Tibial nerve (tissue), 4 donors: Measurements from ENCODE around the gene RAB14. TPM values are rescaled to one million over a fixed set of nuclear protein-coding genes. Genes with fewer than 3 reads are reported as not detected.

Experiments used
- DNase-seq, 2 donors: peaks; one replicate each; pipeline ENCODE4 v3.0.0-alpha.2; 2019; ENCODE audit warnings: low spot score in 2 of 2
- H3K27ac ChIP-seq, 4 donors: fragments of 200-600 bp; sonication (generic) in 3 of 4; one replicate each; pipeline ENCODE4 v1.5.1; 2017 to 2019; ENCODE audit warnings: mild to moderate bottlenecking in 1 of 4
- H3K27me3 ChIP-seq, 2 donors: fragments of 200-600 bp; sonication (generic) in 1 of 2; one replicate each; pipeline versions ENCODE4 v1.5.1 to v1.6.0; 2017 to 2019
- H3K36me3 ChIP-seq, 3 donors: fragments of 200-600 bp; sonication (generic); one replicate each; pipeline ENCODE4 v1.5.1; 2018 to 2019
- H3K4me1 ChIP-seq, 4 donors: fragments of 200-600 bp; sonication (generic) in 3 of 4; one replicate each; pipeline ENCODE4 v1.5.1; 2017 to 2019
- H3K4me3 ChIP-seq, 4 donors: fragments of 200-600 bp; sonication (generic) in 3 of 4; one replicate each; pipeline ENCODE4 v1.5.1; 2017 to 2019; ENCODE audit warnings: mild to moderate bottlenecking in 1 of 4, moderate library complexity in 1 of 4
- H3K9me3 ChIP-seq, 4 donors: fragments of 200-600 bp; sonication (generic) in 3 of 4; one replicate each; pipeline ENCODE4 v1.5.1; 2017 to 2019
- CTCF ChIP-seq, 5 experiments: fragments of 200-600 bp in 3 of 5; fragments of 450-650 bp in 2 of 5; sonication (generic) in 3 of 5; IDR thresholded peaks; one replicate each; pipeline ENCODE4 v1.5.1; 2016 to 2019; ENCODE audit warnings: antibody characterized with exemption in 5 of 5, mild to moderate bottlenecking in 3 of 5, moderate library complexity in 2 of 5
- EP300 ChIP-seq, 2 donors: sonication (generic); formaldehyde crosslinking; IDR thresholded peaks; one replicate each; pipeline ENCODE4 v1.6.1; 2017; ENCODE audit warnings: antibody characterized with exemption in 2 of 2, mild to moderate bottlenecking in 1 of 2
- POLR2A ChIP-seq, 2 donors: fragments of 450-650 bp; IDR thresholded peaks; one replicate each; pipeline ENCODE4 v1.6.1; 2017; ENCODE audit warnings: antibody characterized with exemption in 2 of 2, mild to moderate bottlenecking in 2 of 2, moderate library complexity in 2 of 2
- WGBS, 2 donors: methylation state at CpG; one replicate each; pipeline ENCODE4 v1.1.5; 2018; 5-methylcytosine and 5-hydroxymethylcytosine counted together
- total RNA-seq, 4 donors: library from RNA; depleted of rRNA; stranded (reverse); fragments of >200 nt; gene quantifications; one replicate each; pipeline ENCODE4 v1.1.0, GENCODE V29; 2016

The RAB14 gene
- total RNA-seq, 4 donors from 2014 or later, result 36.3 to 45.4 (median 40.6) TPM

- H3K36me3 ChIP-seq, result peaks cover 0 to 98% (median 35%) of the 10 kb centered on the region in 3 donors
- DNase-seq, result no peak
- WGBS, 2 donors, result 88 to 94% methylated on average over 1 of the region's 1 CpG
- H3K4me3 ChIP-seq, result no peak overlapping the region
- no peak for TF ChIP-seq CTCF (IDR thresholded peaks at IDR 0.05)
- no peak for TF ChIP-seq EP300 (IDR thresholded peaks at IDR 0.05)
- TF ChIP-seq POLR2A (IDR thresholded peaks at IDR 0.05), result no peak
- H3K27me3 ChIP-seq, result no peaks in the 10 kb centered on the region
- no peak overlapping the region for H3K27ac ChIP-seq
- no peaks in the 10 kb centered on the region for H3K4me1 ChIP-seq
- no peaks in the 10 kb centered on the region for H3K9me3 ChIP-seq
Observed at GRCh38 chr9:121172726-121173487, 28.8 kb downstream of the RAB14 start.

GRCh38 chr9:121171236-121171635, 30.4 kb downstream of the RAB14 start:
- 88 to 89% methylated on average over 5 of the region's 5 CpGs for WGBS, 2 donors
- Histone ChIP-seq H3K27ac (no peak overlapping the region), H3K4me1 (no peaks in the 10 kb centered on the region), H3K9me3 (no peaks in the 10 kb centered on the region), H3K4me3 (no peak overlapping the region), H3K27me3 (no peaks in the 10 kb centered on the region), H3K36me3 (peaks cover 0 to 97% (median 35%) of the 10 kb centered on the region in 3 donors)
- DNase-seq, result no peak
- TF ChIP-seq POLR2A (IDR thresholded peaks at IDR 0.05) (no peak), CTCF (IDR thresholded peaks at IDR 0.05) (no peak), EP300 (IDR thresholded peaks at IDR 0.05) (no peak)

- DNase-seq, result peak in 1 of 2 donors; percentile 16
- WGBS, 2 donors, result 84 to 88% methylated on average over 2 to 3 of the region's 3 CpGs
- Histone ChIP-seq H3K27ac (no peak overlapping the region), H3K9me3 (no peaks in the 10 kb centered on the region), H3K4me1 (no peaks in the 10 kb centered on the region), H3K4me3 (no peak overlapping the region), H3K27me3 (no peaks in the 10 kb centered on the region), H3K36me3 (peaks cover 0 to 86% (median 29%) of the 10 kb centered on the region in 3 donors)
- TF ChIP-seq CTCF (IDR thresholded peaks at IDR 0.05) (peak in 4 of 5 experiments; percentile 9 to 21 (median 15)), EP300 (IDR thresholded peaks at IDR 0.05) (no peak), POLR2A (IDR thresholded peaks at IDR 0.05) (no peak)
Observed at GRCh38 chr9:121169094-121169601, 32.5 kb downstream of the RAB14 start.

- Histone ChIP-seq H3K27me3 (no peaks in the 10 kb centered on the region), H3K4me3 (no peak overlapping the region), H3K9me3 (no peaks in the 10 kb centered on the region), H3K4me1 (no peaks in the 10 kb centered on the region), H3K27ac (no peak overlapping the region), H3K36me3 (peaks cover 0 to 86% (median 20%) of the 10 kb centered on the region in 3 donors)
- DNase-seq, result no peak
- 90 to 92% methylated on average over 2 of the region's 2 CpGs for WGBS, 2 donors
- TF ChIP-seq POLR2A (IDR thresholded peaks at IDR 0.05) (no peak), CTCF (IDR thresholded peaks at IDR 0.05) (no peak), EP300 (IDR thresholded peaks at IDR 0.05) (no peak)
Observed at GRCh38 chr9:121168052-121168451, 33.6 kb downstream of the RAB14 start.

GRCh38 chr9:121160025-121160424, 41.6 kb downstream of the RAB14 start:
- Histone ChIP-seq H3K27ac (no peak overlapping the region), H3K36me3 (peaks cover 0 to 79% (median 6%) of the 10 kb centered on the region in 3 donors), H3K4me3 (no peak overlapping the region), H3K9me3 (no peaks in the 10 kb centered on the region), H3K4me1 (peaks cover 0 to 4% (median 0%) of the 10 kb centered on the region in 4 donors), H3K27me3 (no peaks in the 10 kb centered on the region)
- TF ChIP-seq POLR2A (IDR thresholded peaks at IDR 0.05) (no peak), EP300 (IDR thresholded peaks at IDR 0.05) (no peak), CTCF (IDR thresholded peaks at IDR 0.05) (no peak)
- 63 to 80% methylated on average over 1 of the region's 1 CpG for WGBS, 2 donors
- no peak for DNase-seq
